HepG2 (cell line): ENCODE results near the gene ZER1. TPM values are rescaled to one million over a fixed set of nuclear protein-coding genes. Genes with fewer than 3 reads are reported as not detected.
A peak's percentile ranks its signal among the peaks of the same experiment; 100 is the strongest.

Experiments
- BRCA1 ChIP-seq: sonication (generic); formaldehyde crosslinking; IDR thresholded peaks from 2 replicates; pipeline ENCODE4 v1.4.0; 2020; ENCODE audit warnings: missing genetic modification reagents
- CENPX ChIP-seq: sonication (generic); formaldehyde crosslinking; IDR thresholded peaks from 2 replicates; pipeline ENCODE4 v1.9.0; 2021; ENCODE audit warnings: mild to moderate bottlenecking, missing genetic modification reagents, moderate library complexity
- E2F5 ChIP-seq: sonication (generic); formaldehyde crosslinking; conservative IDR thresholded peaks from 2 replicates; pipeline ENCODE4 v1.4.0; 2020; ENCODE audit warnings: missing genetic modification reagents
- FOXA3 ChIP-seq: IDR thresholded peaks from 2 replicates; pipeline ENCODE4 v1.6.1; 2016; ENCODE audit warnings: missing genetic modification reagents, missing compliant biosample characterization
- MEF2D ChIP-seq: sonication (generic); formaldehyde crosslinking; IDR thresholded peaks from 2 replicates; pipeline ENCODE4 v1.5.1; 2020; ENCODE audit warnings: mild to moderate bottlenecking, missing genetic modification reagents
- POLR2AphosphoS2 ChIP-seq: IDR thresholded peaks from 2 replicates; pipeline ENCODE4 v1.6.1; 2011; ENCODE audit warnings: low read depth, low read length, improper control_type of control experiment
- PTBP1 ChIP-seq: fragments of 200-400 bp; formaldehyde crosslinking; IDR thresholded peaks from 2 replicates; pipeline ENCODE4 v1.6.1; 2018; ENCODE audit warnings: low read length, low read depth; ENCODE audit not compliant: poor library complexity, severe bottlenecking
- U2AF2 ChIP-seq: fragments of 200-400 bp; formaldehyde crosslinking; IDR thresholded peaks from 2 replicates; pipeline ENCODE4 v1.6.1; 2017; ENCODE audit warnings: low read depth, mild to moderate bottlenecking, low read length
- XBP1 ChIP-seq: sonication (generic); formaldehyde crosslinking; IDR thresholded peaks from 2 replicates; pipeline ENCODE4 v1.5.0; 2020; ENCODE audit warnings: missing genetic modification reagents
- ZBTB3 ChIP-seq: sonication (generic); formaldehyde crosslinking; IDR thresholded peaks from 2 replicates; pipeline ENCODE4 v1.4.0; 2020; ENCODE audit warnings: low read depth, mild to moderate bottlenecking, moderate library complexity, missing genetic modification reagents, borderline replicate concordance
- ZC3H4 ChIP-seq: sonication (generic); formaldehyde crosslinking; IDR thresholded peaks from 2 replicates; pipeline ENCODE4 v1.4.0; 2020; ENCODE audit warnings: missing genetic modification reagents, borderline replicate concordance
- ZKSCAN1 ChIP-seq: fragments of 150-350 bp; IDR thresholded peaks from 2 replicates; pipeline ENCODE4 v1.6.1; 2014; ENCODE audit warnings: low read length
- ZNF124 ChIP-seq: sonication (generic); formaldehyde crosslinking; IDR thresholded peaks from 2 replicates; pipeline ENCODE4 v1.4.0; 2020; ENCODE audit warnings: missing genetic modification reagents
- ZNF354B ChIP-seq: sonication (generic); formaldehyde crosslinking; IDR thresholded peaks from 2 replicates; pipeline ENCODE4 v1.8.0; 2022; ENCODE audit warnings: mild to moderate bottlenecking, missing genetic modification reagents
- ZNF772 ChIP-seq: sonication (generic); formaldehyde crosslinking; IDR thresholded peaks from 2 replicates; pipeline ENCODE4 v1.5.0; 2020; ENCODE audit warnings: mild to moderate bottlenecking, missing genetic modification reagents
- polyA plus RNA-seq, 8 experiments: library from polyadenylated mRNA; depleted of rRNA in 3 of 8; stranded (reverse) in 7 of 8; unstranded in 1 of 8; fragments of >200 nt; fragmentation: Illumina TruSeq in 4 of 8; extraction: Trizol in 4 of 8; gene quantifications; 2 replicates each; pipeline versions ENCODE4 v1.2.1 to v1.2.3, GENCODE V29; 2011 to 2016; ENCODE audit warnings: low read depth in 4 of 8, missing spikeins in 1 of 8, mixed read lengths in 1 of 8; ENCODE audit not compliant: insufficient read depth in 1 of 8
- total RNA-seq, 5 experiments: library from RNA; depleted of rRNA; stranded (reverse); fragments of >200 nt; fragmentation: Illumina TruSeq; extraction: Trizol; gene quantifications; 2 replicates each; pipeline ENCODE4 v1.2.3, GENCODE V29; 2016; ENCODE audit warnings: low read depth in 1 of 5
- TF ChIP-seq, protein P1 (sequence below): IDR thresholded peaks from 2 replicates; pipeline ENCODE4 v1.6.1; 2016
- TF ChIP-seq, protein P2 (sequence below): IDR thresholded peaks from 2 replicates; pipeline ENCODE4 v1.6.1; 2016; ENCODE audit warnings: low read depth
- TF ChIP-seq, protein P3 (sequence below), 2 experiments: sonication (generic) in 1 of 2; formaldehyde crosslinking in 1 of 2; IDR thresholded peaks; 2 replicates each; pipeline versions ENCODE4 v1.5.1 to v1.6.1; 2011 to 2020; ENCODE audit warnings: borderline replicate concordance in 1 of 2, low read depth in 1 of 2, low read length in 1 of 2, mild to moderate bottlenecking in 1 of 2, missing genetic modification reagents in 1 of 2, moderate library complexity in 1 of 2

Gene ZER1
- total and polyA plus RNA-seq, 2 of the 13 experiments (the other 11 are each of a cell fraction or from before 2014, with no cell fraction given) = 7.7 to 40.0 TPM

DNA sequence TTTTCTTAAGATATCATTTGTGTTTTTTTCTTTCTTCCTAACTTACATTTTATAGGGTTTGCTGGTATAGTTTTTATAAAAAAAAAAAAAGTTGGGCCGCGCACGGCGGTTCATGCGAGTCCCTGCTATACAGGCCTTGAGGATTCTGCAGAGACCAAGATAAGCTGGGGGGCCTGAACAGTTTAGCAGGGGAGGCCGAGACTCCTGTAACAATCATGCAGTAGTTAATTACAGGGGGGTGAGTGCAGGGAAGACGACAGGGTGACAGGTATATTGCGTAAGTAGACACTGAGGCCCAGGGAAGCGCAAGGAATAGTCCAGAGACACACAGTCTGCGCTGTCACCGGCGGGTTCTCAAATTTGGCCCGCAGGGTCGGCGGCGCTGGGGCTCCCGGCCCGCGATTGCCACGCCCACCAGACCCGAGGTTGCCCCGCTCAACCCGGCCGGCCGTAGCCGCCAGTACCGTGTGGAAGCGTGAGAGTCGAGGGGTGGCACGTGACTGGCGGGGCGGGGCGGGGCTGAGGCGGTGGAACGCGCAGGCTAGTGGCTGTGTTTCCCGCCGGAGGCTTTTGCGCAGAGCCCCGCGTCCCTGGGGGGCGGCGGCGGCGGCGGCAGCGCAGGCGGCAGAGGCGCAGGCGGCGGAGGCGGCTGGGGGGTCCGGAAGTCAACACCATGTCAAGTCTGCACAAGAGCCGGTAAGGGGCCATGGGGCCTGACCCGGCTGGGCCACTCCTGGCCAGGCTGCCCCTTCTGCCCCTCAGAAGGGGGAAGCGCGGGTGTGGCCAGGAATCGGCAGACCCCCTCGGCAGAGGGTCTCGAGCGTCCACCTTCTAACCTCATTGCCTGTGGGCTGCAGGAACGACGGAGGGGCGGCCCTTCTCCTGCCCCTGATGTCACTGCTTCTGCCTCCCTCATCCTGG, 15.2 kb upstream of the ZER1 start, which contains the start of gene TBC1D13 (continued):
- TF ChIP-seq BRCA1 (CRISPR knock-in tag) (0 out of 2 replicates have a peak, but pooled peaks have one; percentile 24), ZKSCAN1 (no peak), ZNF354B (peak; percentile 80; the same call in 1 of the 2 replicates), MEF2D (CRISPR knock-in tag) (peak; percentile 72; the same call in 1 of the 2 replicates), ZNF772 (peak; percentile 99), FOXA3 (CRISPR knock-in tag) (peak; percentile 83), ZC3H4 (CRISPR knock-in tag) (no peak; the same call in 1 of the 2 replicates), E2F5 (peak; percentile 64; the same call in 1 of the 2 replicates), POLR2AphosphoS2 (no peak), PTBP1 (no peak), ZNF124 (CRISPR knock-in tag) (peak; percentile 63; the same call in 1 of the 2 replicates), U2AF2 (no peak), CENPX (no peak), XBP1 (CRISPR knock-in tag) (peak; percentile 47; the same call in 1 of the 2 replicates), ZBTB3 (CRISPR knock-in tag) (no peak)
- TF ChIP-seq, protein P1, sequence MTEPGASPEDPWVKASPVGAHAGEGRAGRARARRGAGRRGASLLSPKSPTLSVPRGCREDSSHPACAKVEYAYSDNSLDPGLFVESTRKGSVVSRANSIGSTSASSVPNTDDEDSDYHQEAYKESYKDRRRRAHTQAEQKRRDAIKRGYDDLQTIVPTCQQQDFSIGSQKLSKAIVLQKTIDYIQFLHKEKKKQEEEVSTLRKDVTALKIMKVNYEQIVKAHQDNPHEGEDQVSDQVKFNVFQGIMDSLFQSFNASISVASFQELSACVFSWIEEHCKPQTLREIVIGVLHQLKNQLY (CRISPR knock-in tag) = peak; percentile 74; the same call in 1 of the 2 replicates
- TF ChIP-seq, protein P2, sequence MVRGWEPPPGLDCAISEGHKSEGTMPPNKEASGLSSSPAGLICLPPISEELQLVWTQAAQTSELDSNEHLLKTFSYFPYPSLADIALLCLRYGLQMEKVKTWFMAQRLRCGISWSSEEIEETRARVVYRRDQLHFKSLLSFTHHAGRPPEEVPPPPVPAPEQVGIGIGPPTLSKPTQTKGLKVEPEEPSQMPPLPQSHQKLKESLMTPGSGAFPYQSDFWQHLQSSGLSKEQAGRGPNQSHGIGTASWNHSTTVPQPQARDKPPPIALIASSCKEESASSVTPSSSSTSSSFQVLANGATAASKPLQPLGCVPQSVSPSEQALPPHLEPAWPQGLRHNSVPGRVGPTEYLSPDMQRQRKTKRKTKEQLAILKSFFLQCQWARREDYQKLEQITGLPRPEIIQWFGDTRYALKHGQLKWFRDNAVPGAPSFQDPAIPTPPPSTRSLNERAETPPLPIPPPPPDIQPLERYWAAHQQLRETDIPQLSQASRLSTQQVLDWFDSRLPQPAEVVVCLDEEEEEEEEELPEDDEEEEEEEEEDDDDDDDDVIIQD = peak; percentile 48; the same call in 1 of the 2 replicates
- TF ChIP-seq, protein P3, sequence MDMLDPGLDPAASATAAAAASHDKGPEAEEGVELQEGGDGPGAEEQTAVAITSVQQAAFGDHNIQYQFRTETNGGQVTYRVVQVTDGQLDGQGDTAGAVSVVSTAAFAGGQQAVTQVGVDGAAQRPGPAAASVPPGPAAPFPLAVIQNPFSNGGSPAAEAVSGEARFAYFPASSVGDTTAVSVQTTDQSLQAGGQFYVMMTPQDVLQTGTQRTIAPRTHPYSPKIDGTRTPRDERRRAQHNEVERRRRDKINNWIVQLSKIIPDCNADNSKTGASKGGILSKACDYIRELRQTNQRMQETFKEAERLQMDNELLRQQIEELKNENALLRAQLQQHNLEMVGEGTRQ (IDR thresholded peaks at IDR 0.05; ENCODE audit: low read depth, low read length) = peak; percentile 35; the same call in 1 of the 2 replicates
- TF ChIP-seq, protein P3 (CRISPR knock-in tag; IDR thresholded peaks at IDR 0.05; ENCODE audit: borderline replicate concordance) = peak; percentile 92
